Measurements from ENCODE around the gene ENPP1. TPM values are rescaled to one million over a fixed set of nuclear protein-coding genes. Genes with fewer than 3 reads are reported as not detected.

ENPP1 gene
- 5.3 and 5.4 TPM in 2 replicates for total RNA-seq (2014; rRNA removed; shearing (Covaris generic))

GRCh38 chr6:131807644-131808459 lies at the start of gene ENPP1:
Gene ENPP1 (plus strand): TSS chr6:131808020. CDS start chr6:131808036, 16 bp downstream.
- DNase-seq (ENCODE audit: low read depth), result peak; percentile 75

- no peak for DNase-seq (ENCODE audit: low read depth)
These were observed 48.9 kb upstream of the ENPP1 start for GRCh38 chr6:131758920-131759319.

- peak; percentile 11 for DNase-seq (ENCODE audit: low read depth)
These were observed 46.6 kb upstream of the ENPP1 start for GRCh38 chr6:131761060-131761761.

GRCh38 chr6:131761762-131762067 lies 46.1 kb upstream of the ENPP1 start:
- DNase-seq (ENCODE audit: low read depth), result no peak

GRCh38 chr6:131762984-131763383 lies 44.8 kb upstream of the ENPP1 start:
- DNase-seq (ENCODE audit: low read depth), result no peak

- DNase-seq (ENCODE audit: low read depth), result no peak
These were observed 44.1 kb upstream of the ENPP1 start for GRCh38 chr6:131763749-131764148.

GRCh38 chr6:131764350-131764749 lies 43.5 kb upstream of the ENPP1 start:
- DNase-seq (ENCODE audit: low read depth), result no peak

- DNase-seq (ENCODE audit: low read depth), result peak; percentile 35
These were observed 42.6 kb upstream of the ENPP1 start for GRCh38 chr6:131765081-131765803.

GRCh38 chr6:131765804-131766135 lies 42.0 kb upstream of the ENPP1 start:
- DNase-seq (ENCODE audit: low read depth), result no peak

GRCh38 chr6:131766631-131767030 lies 41.2 kb upstream of the ENPP1 start:
- DNase-seq (ENCODE audit: low read depth), result no peak

- no peak for DNase-seq (ENCODE audit: low read depth)
These were observed 38.9 kb upstream of the ENPP1 start for GRCh38 chr6:131768964-131769363.

- DNase-seq (ENCODE audit: low read depth), result no peak
These were observed 38.3 kb upstream of the ENPP1 start for GRCh38 chr6:131769385-131770141.

- DNase-seq (ENCODE audit: low read depth), result no peak
These were observed 37.0 kb upstream of the ENPP1 start for GRCh38 chr6:131770776-131771175.

GRCh38 chr6:131773284-131773950 lies 34.4 kb upstream of the ENPP1 start:
- DNase-seq (ENCODE audit: low read depth), result no peak

- no peak for DNase-seq (ENCODE audit: low read depth)
These were observed 31.9 kb upstream of the ENPP1 start for GRCh38 chr6:131775886-131776285.

- no peak for DNase-seq (ENCODE audit: low read depth)
These were observed 30.8 kb upstream of the ENPP1 start for GRCh38 chr6:131776985-131777384.

GRCh38 chr6:131778169-131778568 lies 29.7 kb upstream of the ENPP1 start:
- no peak for DNase-seq (ENCODE audit: low read depth)

- no peak for DNase-seq (ENCODE audit: low read depth)
These were observed 28.5 kb upstream of the ENPP1 start for GRCh38 chr6:131779304-131779703.

- no peak for DNase-seq (ENCODE audit: low read depth)
These were observed 27.2 kb upstream of the ENPP1 start for GRCh38 chr6:131780600-131780999.

GRCh38 chr6:131781687-131782086 lies 26.1 kb upstream of the ENPP1 start:
- no peak for DNase-seq (ENCODE audit: low read depth)

GRCh38 chr6:131782764-131783163 lies 25.1 kb upstream of the ENPP1 start:
- peak; percentile 25 for DNase-seq (ENCODE audit: low read depth)
